GM12878 (cell line): ENCODE data around the gene MCC. TPM values are rescaled to one million over a fixed set of nuclear protein-coding genes. Genes with fewer than 3 reads are reported as not detected.

Source experiments
- ATAC-seq: fragments of 200-7000 bp; cut with Tn5 transposase; 3 replicates; pipeline ENCODE4 v1.9.1; 2020; ENCODE audit warnings: mild to moderate bottlenecking, moderate library complexity
- BruUV-seq: library from RNA; stranded (reverse); fragments of 400-500 nt; replicated peaks from 2 replicates; lab custom pipeline; 2021; lab: Mats Ljungman, UMichigan
- CTCF ChIA-PET: fragments of 300-600 bp; sonication (Branson Sonifier 250); formaldehyde crosslinking; extraction: SDS; loops from one replicate; lab custom pipeline; 2021; ENCODE audit warnings: inconsistent platforms; lab: Yijun Ruan, JAX
- POLR2A ChIA-PET: fragments of 350-600 bp; formaldehyde crosslinking; extraction: SDS; loops from one replicate; lab custom pipeline; 2021; ENCODE audit warnings: inconsistent platforms; lab: Charles Lee
- RAD21 ChIA-PET: fragments of 300-600 bp; sonication (Branson Sonifier 250); formaldehyde crosslinking; loops from one replicate; lab custom pipeline; 2023; ENCODE audit warnings: antibody characterized with exemption; ENCODE audit not compliant: unreplicated experiment; lab: Charles Lee
- SMC1A ChIA-PET: fragments of 300-600 bp; sonication (Branson Sonifier 250); formaldehyde crosslinking; loops from one replicate; lab custom pipeline; 2023; ENCODE audit not compliant: unreplicated experiment, uncharacterized antibody; lab: Charles Lee
- DNase-seq: peaks from one replicate; pipeline ENCODE4 v3.0.0-alpha.2; 2011; ENCODE audit warnings: low read depth, low spot score
- FAIRE-seq: peaks from 3 replicates; lab custom pipeline; 2011; peaks lifted over from hg19 to GRCh38; lab: Jason Lieb, UNC
- H2AFZ ChIP-seq: 2 replicates; pipeline ENCODE4 v1.6.0; 2011; ENCODE audit warnings: low read depth, low read length, control low read depth; ENCODE audit not compliant: control insufficient read depth
- H3K27ac ChIP-seq: 2 replicates; pipeline ENCODE4 v1.5.1; 2011; ENCODE audit warnings: control low read depth; ENCODE audit not compliant: control insufficient read depth, insufficient read depth
- H3K27me3 ChIP-seq, 2 experiments: replicated peaks in 1 of 2; 2 replicates each; pipeline versions ENCODE4 v1.6.0 to v1.6.1; 2011; ENCODE audit warnings: low read length in 1 of 2; ENCODE audit not compliant: control insufficient read depth in 2 of 2, insufficient read depth in 2 of 2
- H3K36me3 ChIP-seq, 2 experiments: 2 replicates each; pipeline ENCODE4 v1.5.1; 2011; ENCODE audit warnings: low read length in 1 of 2; ENCODE audit not compliant: control insufficient read depth in 2 of 2, insufficient read depth in 2 of 2
- H3K4me1 ChIP-seq: 2 replicates; pipeline ENCODE4 v1.6.1; 2011; ENCODE audit warnings: mild to moderate bottlenecking, low read length, moderate library complexity, mixed read lengths; ENCODE audit not compliant: control insufficient read depth, insufficient read depth
- H3K4me2 ChIP-seq: 2 replicates; pipeline ENCODE4 v1.6.0; 2011; ENCODE audit warnings: control low read depth; ENCODE audit not compliant: control insufficient read depth, insufficient read depth
- H3K4me3 ChIP-seq: fragments of 200-600 bp; sonication (generic); 2 replicates; pipeline ENCODE4 v1.5.1; 2016
- H3K79me2 ChIP-seq: 2 replicates; pipeline ENCODE4 v1.6.0; 2011; ENCODE audit warnings: low read length; ENCODE audit not compliant: control insufficient read depth, insufficient read depth
- H3K9ac ChIP-seq: 2 replicates; pipeline ENCODE4 v1.8.0; 2011; ENCODE audit warnings: low read length, control low read depth, mixed read lengths; ENCODE audit not compliant: control insufficient read depth, insufficient read depth
- H3K9me3 ChIP-seq: replicated peaks from 3 replicates; pipeline ENCODE4 v1.5.1; 2011; ENCODE audit warnings: mild to moderate bottlenecking, low read length; ENCODE audit not compliant: control insufficient read depth, insufficient read depth
- H4K20me1 ChIP-seq: 2 replicates; pipeline ENCODE4 v1.6.0; 2011; ENCODE audit not compliant: control insufficient read depth, insufficient read depth
- BACH1 ChIP-seq: fragments of 450-650 bp; IDR thresholded peaks from 2 replicates; pipeline ENCODE4 v1.6.1; 2017; ENCODE audit warnings: mild to moderate bottlenecking, borderline replicate concordance
- EGR1 ChIP-seq, 2 experiments: IDR thresholded peaks; 1 replicate in 1 of 2; 2 replicates in 1 of 2; pipeline ENCODE4 v1.6.1; 2011 to 2012; ENCODE audit warnings: low read depth in 2 of 2, low read length in 2 of 2, borderline replicate concordance in 1 of 2, mild to moderate bottlenecking in 1 of 2, moderate library complexity in 1 of 2
- FOS ChIP-seq: IDR thresholded peaks from 3 replicates; pipeline ENCODE4 v1.6.1; 2011; ENCODE audit warnings: borderline replicate concordance; ENCODE audit not compliant: insufficient read length; ENCODE audit errors: extremely low read depth
- IKZF2 ChIP-seq, 2 experiments: fragments of 450-650 bp; IDR thresholded peaks; 2 replicates each; pipeline ENCODE4 v1.6.1; 2017; ENCODE audit warnings: mild to moderate bottlenecking in 2 of 2, moderate library complexity in 2 of 2
- NR2C2 ChIP-seq: IDR thresholded peaks from 2 replicates; pipeline ENCODE4 v1.6.1; 2011; ENCODE audit warnings: borderline replicate concordance, low read depth; ENCODE audit not compliant: control insufficient read depth, insufficient read length
- RELA ChIP-seq: fragments of 450-650 bp; IDR thresholded peaks from 2 replicates; pipeline ENCODE4 v1.8.0; 2014; ENCODE audit warnings: borderline replicate concordance; ENCODE audit not compliant: partially characterized antibody
- SMARCA5 ChIP-seq: fragments of 450-650 bp; IDR thresholded peaks from 2 replicates; pipeline ENCODE4 v1.6.1; 2017; ENCODE audit warnings: mild to moderate bottlenecking
- TARDBP ChIP-seq: IDR thresholded peaks from 2 replicates; pipeline ENCODE4 v1.6.1; 2016; ENCODE audit warnings: borderline replicate concordance
- WGBS: methylation state at CpG from one replicate; pipeline ENCODE4 v1.1.6; 2016; ENCODE audit warnings: low lambda C conversion rate; ENCODE audit not compliant: insufficient replicate concordance, insufficient coverage; ENCODE audit errors: missing lambda C conversion rate; 5-methylcytosine and 5-hydroxymethylcytosine counted together
- in situ Hi-C: fragments of 300-500 bp; cut with MboI; formaldehyde crosslinking; loops from 9 replicates; pipeline ENCODE4 v1.14.3; 2018; ENCODE audit warnings: mixed read lengths
- intact Hi-C: fragments of 100-400 bp; cut with micrococcal nuclease; formaldehyde crosslinking; loops from one replicate; pipeline ENCODE4 v1.14.2; 2022; ENCODE audit not compliant: unreplicated experiment
- polyA plus RNA-seq, 11 experiments: library from polyadenylated mRNA; depleted of rRNA in 4 of 11; unstranded in 6 of 11; stranded (reverse) in 5 of 11; fragments of >200 nt; fragmentation: Nextera tagmentation in 4 of 11; fragmentation: Illumina TruSeq in 1 of 11; extraction: Ambion mirVana in 4 of 11; extraction: Trizol in 1 of 11; gene quantifications; 1 replicate in 1 of 11; 2 replicates in 10 of 11; pipeline versions ENCODE4 v1.2.1 to v1.2.3, GENCODE V29; 2011 to 2016; ENCODE audit warnings: inconsistent platforms in 2 of 11, missing spikeins in 2 of 11, low read depth in 1 of 11
- total RNA-seq, 4 experiments: library from RNA; depleted of rRNA in 3 of 4; stranded (reverse); fragments of >200 nt in 3 of 4; fragmentation: Illumina TruSeq in 1 of 4; extraction: Trizol in 1 of 4; gene quantifications; 2 replicates each; pipeline versions ENCODE4 v1.2.1 to v1.2.3, GENCODE V29; 2013 to 2021
- TF ChIP-seq, protein P1 (sequence below): IDR thresholded peaks from 2 replicates; pipeline ENCODE4 v1.6.1; 2011; ENCODE audit warnings: borderline replicate concordance, low read depth, mild to moderate bottlenecking, moderate library complexity, mixed read lengths, low read length; ENCODE audit not compliant: insufficient read depth; ENCODE audit errors: extremely low read length

MCC gene
- total and polyA plus RNA-seq, 10 of the 15 experiments (the other 5 are each of a cell fraction or from before 2014, with no cell fraction given): 0.03 to 0.86 (median 0.16) TPM

DNA sequence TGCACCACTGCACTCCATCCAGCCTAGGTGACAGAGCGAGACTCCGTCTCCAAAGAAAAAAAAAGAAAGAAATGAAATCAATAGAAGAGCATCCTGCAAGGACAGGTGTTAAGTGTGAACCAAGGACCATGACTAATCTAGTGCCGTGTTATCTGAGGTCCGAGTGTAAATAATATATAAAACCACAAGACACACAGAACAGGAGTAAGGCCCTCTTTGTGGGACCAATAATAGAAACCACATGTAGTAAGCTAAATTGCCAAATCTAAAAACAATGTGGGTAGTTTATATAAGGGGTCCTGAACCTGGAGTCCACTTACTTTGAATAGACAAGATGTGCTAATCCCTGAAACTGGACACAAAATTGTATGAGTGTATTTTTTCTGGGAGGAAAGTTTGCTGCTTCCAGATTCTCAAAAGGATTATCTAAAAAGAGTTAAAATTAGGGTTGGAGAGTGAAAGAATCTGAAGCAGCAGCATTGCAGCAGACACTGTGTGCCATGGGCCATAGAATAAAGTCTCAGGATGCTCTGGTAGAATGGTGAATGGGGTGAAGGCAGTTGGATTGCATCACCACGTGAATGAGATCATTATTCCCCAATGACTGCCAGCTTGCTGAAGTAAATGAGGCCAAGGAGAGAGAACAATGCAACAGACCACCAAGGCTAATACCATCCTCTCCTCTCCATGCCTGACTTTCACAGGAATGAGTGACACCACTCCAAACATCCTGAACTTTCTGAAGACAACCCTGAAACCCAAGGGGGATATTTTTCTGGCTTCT lies 288.9 kb downstream of the MCC start:
- RAD21 ChIA-PET: no interaction called here
- H3K27me3 ChIP-seq: peaks cover 0 to 1% of the 10 kb centered on the region in 2 experiments; a peak in 1 of 4 replicates
- POLR2A ChIA-PET: no interaction called here
- no peak overlapping the region for H3K9ac ChIP-seq
- H3K4me3 ChIP-seq: no peak overlapping the region
- H3K4me1 ChIP-seq: no peaks in the 10 kb centered on the region
- H3K79me2 ChIP-seq: no peaks in the 10 kb centered on the region
- H3K9me3 ChIP-seq: no peaks in the 10 kb centered on the region
- no peak overlapping the region for H3K4me2 ChIP-seq
- H4K20me1 ChIP-seq: no peaks in the 10 kb centered on the region
- intact Hi-C loops: no loop called here
- DNase-seq: no peak
- no peak for ATAC-seq
- CTCF ChIA-PET: interaction anchor here (0.6 kb wide), 1 partner anchor 138 kb away, joined by 3 read pairs; no protein-coding TSS in a partner anchor
- WGBS: 8% methylated on average over 5 of the region's 5 CpGs
- no peaks in the 10 kb centered on the region for H3K36me3 ChIP-seq
- TF ChIP-seq, protein P1, sequence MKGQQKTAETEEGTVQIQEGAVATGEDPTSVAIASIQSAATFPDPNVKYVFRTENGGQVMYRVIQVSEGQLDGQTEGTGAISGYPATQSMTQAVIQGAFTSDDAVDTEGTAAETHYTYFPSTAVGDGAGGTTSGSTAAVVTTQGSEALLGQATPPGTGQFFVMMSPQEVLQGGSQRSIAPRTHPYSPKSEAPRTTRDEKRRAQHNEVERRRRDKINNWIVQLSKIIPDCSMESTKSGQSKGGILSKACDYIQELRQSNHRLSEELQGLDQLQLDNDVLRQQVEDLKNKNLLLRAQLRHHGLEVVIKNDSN: no peak
- no peak for TF ChIP-seq TARDBP
- no peak for TF ChIP-seq IKZF2 (IDR thresholded peaks at IDR 0.05)
- no peak for TF ChIP-seq FOS
- TF ChIP-seq RELA: no peak
- no peak for TF ChIP-seq BACH1
- TF ChIP-seq NR2C2: no peak
- TF ChIP-seq EGR1 (IDR thresholded peaks at IDR 0.05; ENCODE audit: borderline replicate concordance in 1 of 2, low read depth in 2 of 2, low read length in 2 of 2): no peak
- TF ChIP-seq SMARCA5: no peak
- TF ChIP-seq, all 136 proteins: peak for 0
- FAIRE-seq: no peak
- BruUV-seq: no TSS peak
- in situ Hi-C loops: no loop called here
- no peak overlapping the region for H2AFZ ChIP-seq
- no peak overlapping the region for H3K27ac ChIP-seq
- SMC1A ChIA-PET: no interaction called here
